Uterus (tissue), 2 donors: ENCODE measurements around the gene TTC34.

ENCODE experiments used
- POLR2A ChIP-seq, 2 donors: fragments of 450-650 bp; IDR thresholded peaks; one replicate each; pipeline ENCODE4 v1.6.1; 2016; ENCODE audit warnings: antibody characterized with exemption in 2 of 2, mild to moderate bottlenecking in 1 of 2, moderate library complexity in 1 of 2
- TF ChIP-seq, protein P1 (sequence below), 4 experiments: fragments of 200-600 bp in 2 of 4; fragments of 450-650 bp in 2 of 4; sonication (generic) in 2 of 4; IDR thresholded peaks; one replicate each; pipeline ENCODE4 v1.5.1; 2016 to 2019; ENCODE audit warnings: antibody characterized with exemption in 4 of 4, mild to moderate bottlenecking in 2 of 4, moderate library complexity in 1 of 4

GRCh38 chr1:2586154-2587070, 215.1 kb downstream of the TTC34 start, which contains the start of gene PRXL2B:
- TF ChIP-seq, protein P1, sequence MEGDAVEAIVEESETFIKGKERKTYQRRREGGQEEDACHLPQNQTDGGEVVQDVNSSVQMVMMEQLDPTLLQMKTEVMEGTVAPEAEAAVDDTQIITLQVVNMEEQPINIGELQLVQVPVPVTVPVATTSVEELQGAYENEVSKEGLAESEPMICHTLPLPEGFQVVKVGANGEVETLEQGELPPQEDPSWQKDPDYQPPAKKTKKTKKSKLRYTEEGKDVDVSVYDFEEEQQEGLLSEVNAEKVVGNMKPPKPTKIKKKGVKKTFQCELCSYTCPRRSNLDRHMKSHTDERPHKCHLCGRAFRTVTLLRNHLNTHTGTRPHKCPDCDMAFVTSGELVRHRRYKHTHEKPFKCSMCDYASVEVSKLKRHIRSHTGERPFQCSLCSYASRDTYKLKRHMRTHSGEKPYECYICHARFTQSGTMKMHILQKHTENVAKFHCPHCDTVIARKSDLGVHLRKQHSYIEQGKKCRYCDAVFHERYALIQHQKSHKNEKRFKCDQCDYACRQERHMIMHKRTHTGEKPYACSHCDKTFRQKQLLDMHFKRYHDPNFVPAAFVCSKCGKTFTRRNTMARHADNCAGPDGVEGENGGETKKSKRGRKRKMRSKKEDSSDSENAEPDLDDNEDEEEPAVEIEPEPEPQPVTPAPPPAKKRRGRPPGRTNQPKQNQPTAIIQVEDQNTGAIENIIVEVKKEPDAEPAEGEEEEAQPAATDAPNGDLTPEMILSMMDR (IDR thresholded peaks at IDR 0.05), result peak in 2 of 4 experiments; percentile 12 to 22
- peak; percentile 94 to 95 for TF ChIP-seq POLR2A (IDR thresholded peaks at IDR 0.05)
